Posterior vena cava (tissue), 2 donors: ENCODE measurements around the gene GTF2H1. TPM values are rescaled to one million over a fixed set of nuclear protein-coding genes. Genes with fewer than 3 reads are reported as not detected.

Experiments
- DNase-seq: peaks from one replicate; pipeline ENCODE4 v3.0.0-alpha.2; 2020; ENCODE audit warnings: low spot score
- intact Hi-C, 2 donors: fragments of 100-400 bp; cut with DNase I; formaldehyde crosslinking; loops; one replicate each; pipeline versions ENCODE4 v1.14.1 to v1.14.2; 2022 to 2023
- total RNA-seq, 2 donors: library from RNA; stranded (reverse); fragmentation: NEBNext Ultra II Directional; extraction: Animal tissue kit (Norgen Biotek cat#: 25700); gene quantifications; one replicate each; pipeline ENCODE4 v1.2.1, GENCODE V29; 2021
- donor health status: DM: yes; HTN: yes; CAD: no.
- donor health status: DM: yes; HTN: yes; CAD: no.

Gene GTF2H1
- total RNA-seq, 2 donors from 2014 or later = 38.6 to 39.1 TPM

DNA sequence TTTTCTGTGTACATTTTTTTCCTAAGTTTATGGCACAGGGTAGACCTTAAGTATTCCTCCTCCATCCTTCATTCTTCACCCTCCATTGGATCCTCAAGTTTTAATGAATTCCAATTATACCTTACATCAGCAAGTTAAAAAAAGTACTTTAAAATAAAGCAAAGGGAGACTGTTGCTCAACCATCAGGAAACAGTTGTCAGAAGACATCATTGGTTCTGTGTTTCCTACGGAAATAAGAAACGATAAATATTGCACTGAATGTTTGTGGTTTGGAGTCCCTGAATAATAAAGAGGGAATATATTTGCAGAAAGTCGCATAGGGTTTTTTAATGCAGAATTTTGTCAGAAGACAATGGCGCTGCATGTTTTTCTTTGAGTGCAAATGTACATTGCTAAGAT, 43.9 kb downstream of the GTF2H1 start:
- intact Hi-C loops = no loop called here
- DNase-seq = no peak

GRCh38 chr11:18367431-18367830, 45.1 kb downstream of the GTF2H1 start:
- DNase-seq = no peak
- intact Hi-C loops = no loop called here

DNA sequence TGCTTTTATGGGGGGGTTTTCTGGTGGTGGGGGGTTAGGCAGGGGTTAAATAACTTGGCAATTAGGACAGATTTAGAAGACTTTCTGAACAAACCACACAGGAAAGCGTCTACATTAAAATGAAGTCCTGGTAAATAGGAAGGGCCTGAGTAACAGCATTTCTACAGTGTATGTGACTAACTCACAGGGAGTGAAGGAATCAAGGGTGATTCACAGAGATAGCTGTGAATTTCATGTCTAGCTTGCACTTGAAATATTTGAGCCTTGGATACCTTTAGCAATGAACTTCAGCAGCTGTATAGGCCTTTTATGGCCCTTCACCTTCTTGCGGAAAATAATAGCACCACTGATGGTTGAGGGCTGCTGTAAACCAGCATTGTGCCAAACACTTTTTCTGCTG, 45.9 kb downstream of the GTF2H1 start:
- DNase-seq = no peak
- intact Hi-C loops = no loop called here

DNA sequence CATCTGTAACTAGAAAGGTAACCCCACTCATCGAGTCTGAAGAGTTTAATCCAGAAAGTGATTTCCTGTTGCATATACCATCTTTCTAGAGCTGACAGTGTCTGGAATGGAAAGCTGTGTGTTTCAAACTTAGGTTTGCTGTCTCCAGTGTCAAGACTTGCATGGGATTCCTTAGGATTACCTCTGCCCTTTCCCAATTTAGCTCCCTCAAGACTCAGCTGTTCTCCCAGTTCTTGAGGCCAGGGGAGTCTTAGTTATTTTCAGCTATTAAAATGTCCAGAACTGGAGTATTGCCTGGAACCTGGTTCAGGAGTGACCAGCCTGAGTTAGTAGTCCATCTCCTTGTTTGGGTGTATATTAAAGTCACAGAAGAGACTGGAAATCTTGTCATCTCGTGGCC, 47.0 kb downstream of the GTF2H1 start:
- intact Hi-C loops = no loop called here
- no peak for DNase-seq

- no peak for DNase-seq
- intact Hi-C loops = no loop called here
Measured at GRCh38 chr11:18371279-18371678, 48.9 kb downstream of the GTF2H1 start.

- intact Hi-C loops = no loop called here
- no peak for DNase-seq
Measured at GRCh38 chr11:18372201-18372600, 49.8 kb downstream of the GTF2H1 start.

- intact Hi-C loops = no loop called here
- no peak for DNase-seq
Measured at GRCh38 chr11:18374956-18375355, 52.6 kb downstream of the GTF2H1 start.

DNA sequence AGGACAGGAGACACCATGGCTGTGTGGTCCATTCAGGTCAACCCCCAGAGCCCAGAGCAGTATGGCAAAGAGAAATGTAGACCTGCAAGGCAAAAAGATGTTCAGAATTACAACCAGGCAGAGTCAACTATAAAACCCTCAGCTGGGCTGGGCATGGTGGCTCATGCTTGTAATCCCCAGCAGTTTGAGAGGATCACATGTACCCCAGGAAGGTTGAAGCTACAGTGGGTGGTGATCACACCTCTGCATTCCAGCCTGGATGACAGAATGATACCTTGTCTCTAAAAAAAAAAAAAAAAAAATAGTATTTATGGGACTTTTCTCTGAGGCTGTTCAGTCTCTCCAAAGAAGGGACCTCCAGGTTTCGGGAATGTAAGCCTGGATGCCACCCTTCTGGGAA, 53.6 kb downstream of the GTF2H1 start:
- no peak for DNase-seq
- intact Hi-C loops = no loop called here

DNA sequence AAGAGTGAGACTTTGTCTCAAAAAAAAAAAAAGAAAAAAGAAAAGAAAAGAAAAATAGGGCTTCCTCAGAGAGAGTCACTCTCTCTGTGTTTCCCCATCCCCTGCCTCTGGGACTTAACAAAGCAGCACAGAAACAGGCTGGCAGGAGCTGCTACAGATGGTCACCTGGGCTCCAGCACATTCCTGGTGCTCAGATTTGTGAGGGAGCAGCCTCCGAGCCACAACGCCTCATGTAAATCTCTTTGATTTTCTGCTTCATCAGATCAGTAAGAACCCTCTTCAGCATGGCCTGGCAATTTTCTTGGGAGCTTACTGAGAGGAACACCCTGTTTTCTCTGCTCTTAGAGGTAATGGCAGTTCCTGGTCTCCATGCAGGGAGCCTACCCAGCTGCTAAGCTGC, 56.8 kb downstream of the GTF2H1 start:
- DNase-seq = no peak
- intact Hi-C loops = no loop called here

GRCh38 chr11:18383388-18384156, 61.2 kb downstream of the GTF2H1 start:
- DNase-seq = peak; percentile 93
- intact Hi-C loops = no loop called here

DNA sequence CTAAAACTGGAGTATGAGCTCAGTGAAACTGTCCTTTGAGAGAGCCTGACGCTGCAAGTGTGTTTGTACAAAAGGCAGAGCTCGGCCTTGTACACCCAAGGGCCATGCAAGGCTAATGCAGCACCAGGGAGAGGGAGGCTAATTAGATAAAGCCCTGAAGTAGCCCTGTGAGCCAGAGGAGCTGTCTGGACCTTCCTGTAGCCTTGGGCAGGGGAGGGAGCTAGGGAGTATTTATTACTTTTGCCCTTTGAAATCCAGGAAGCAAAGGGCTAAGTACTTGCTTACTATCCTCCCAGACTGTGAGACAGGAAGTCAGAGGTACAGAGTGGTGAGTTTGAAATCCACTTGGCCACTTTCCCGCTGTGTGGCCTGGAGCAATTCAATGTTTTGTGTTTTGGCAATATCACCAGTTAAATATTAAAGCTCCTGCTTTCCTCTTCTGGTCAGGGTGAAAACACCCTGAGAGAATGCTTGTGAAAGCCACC, 61.8 kb downstream of the GTF2H1 start:
- DNase-seq = no peak
- intact Hi-C loops = no loop called here

DNA sequence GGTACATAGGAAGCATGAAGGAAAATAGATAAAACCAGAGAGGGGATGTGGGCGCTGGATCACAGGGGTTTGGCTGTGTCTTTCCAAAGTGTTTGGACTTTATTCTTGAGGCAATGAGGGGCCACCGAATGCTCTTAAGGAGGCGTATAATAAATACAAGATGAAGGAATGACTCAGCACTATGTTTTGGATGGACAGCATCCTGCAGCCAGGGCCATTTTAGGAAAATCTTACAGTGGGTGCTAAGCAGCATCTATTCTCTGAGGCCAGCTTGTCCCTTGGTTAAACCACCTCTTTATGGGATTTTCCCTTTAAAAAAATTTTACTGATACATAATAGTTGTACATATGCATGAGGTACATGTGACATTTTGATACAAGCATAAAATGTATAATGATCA, 67.7 kb downstream of the GTF2H1 start:
- no peak for DNase-seq
- intact Hi-C loops = loop anchor here in 1 of 2 donors (10.0 kb wide), 1 partner anchor 65 kb away; the partner anchor contains the start of genes GTF2H1 and HPS5

- DNase-seq = no peak
- intact Hi-C loops = loop anchor here in 1 of 2 donors (10.0 kb wide), 1 partner anchor 68 kb away; the partner anchor contains the start of genes GTF2H1 and HPS5
Measured at GRCh38 chr11:18392434-18393321, 70.3 kb downstream of the GTF2H1 start.

- intact Hi-C loops = loop anchor here in 1 of 2 donors (10.0 kb wide), 1 partner anchor 69 kb away; the partner anchor contains the start of genes GTF2H1 and HPS5
- DNase-seq = no peak
Measured at GRCh38 chr11:18393581-18394274, 71.4 kb downstream of the GTF2H1 start.

- peak; percentile 100 for DNase-seq
- intact Hi-C loops = loop anchor here in 1 of 2 donors (10.0 kb wide), 1 partner anchor 70 kb away; the partner anchor contains the start of genes GTF2H1 and HPS5
Measured at GRCh38 chr11:18394275-18394927, 72.0 kb downstream of the GTF2H1 start, which contains the start of gene LDHA. Gene LDHA (plus strand): TSS chr11:18394563. CDS start chr11:18396843, 2,280 bp downstream.

GRCh38 chr11:18394928-18395734, 72.8 kb downstream of the GTF2H1 start:
- intact Hi-C loops = loop anchor here in 1 of 2 donors (10.0 kb wide), 1 partner anchor 70 kb away; the partner anchor contains the start of genes GTF2H1 and HPS5
- no peak for DNase-seq

GRCh38 chr11:18395735-18396504, 73.6 kb downstream of the GTF2H1 start:
- DNase-seq = peak; percentile 99
- intact Hi-C loops = loop anchor here in 1 of 2 donors (10.0 kb wide), 1 partner anchor 71 kb away; the partner anchor contains the start of genes GTF2H1 and HPS5
